ENCODE results near the gene PLCD4.
A peak's percentile ranks its signal among the peaks of the same experiment; 100 is the strongest.

Gene PLCD4

DNA sequence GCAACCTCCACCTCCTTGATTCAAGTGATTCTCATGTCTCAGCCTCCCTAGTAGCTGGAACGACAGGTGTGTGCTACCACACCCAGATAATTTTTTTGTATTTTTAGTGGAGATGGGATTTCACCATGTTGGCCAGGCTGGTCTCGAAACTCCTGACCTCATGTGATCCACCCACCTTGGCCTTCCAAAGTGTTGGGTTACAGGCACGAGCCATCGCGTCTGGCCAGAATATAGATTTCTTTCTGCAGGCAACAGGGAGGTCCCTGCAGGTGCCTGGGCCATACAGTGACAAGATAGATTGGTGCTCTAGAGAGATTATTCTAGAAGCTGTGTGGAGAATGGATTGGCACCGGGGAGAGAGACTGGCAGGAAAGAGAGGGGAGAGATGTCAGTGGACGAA lies 13.3 kb downstream of the PLCD4 start:
- no peak for DNase-seq (ENCODE audit: low spot score)

DNA sequence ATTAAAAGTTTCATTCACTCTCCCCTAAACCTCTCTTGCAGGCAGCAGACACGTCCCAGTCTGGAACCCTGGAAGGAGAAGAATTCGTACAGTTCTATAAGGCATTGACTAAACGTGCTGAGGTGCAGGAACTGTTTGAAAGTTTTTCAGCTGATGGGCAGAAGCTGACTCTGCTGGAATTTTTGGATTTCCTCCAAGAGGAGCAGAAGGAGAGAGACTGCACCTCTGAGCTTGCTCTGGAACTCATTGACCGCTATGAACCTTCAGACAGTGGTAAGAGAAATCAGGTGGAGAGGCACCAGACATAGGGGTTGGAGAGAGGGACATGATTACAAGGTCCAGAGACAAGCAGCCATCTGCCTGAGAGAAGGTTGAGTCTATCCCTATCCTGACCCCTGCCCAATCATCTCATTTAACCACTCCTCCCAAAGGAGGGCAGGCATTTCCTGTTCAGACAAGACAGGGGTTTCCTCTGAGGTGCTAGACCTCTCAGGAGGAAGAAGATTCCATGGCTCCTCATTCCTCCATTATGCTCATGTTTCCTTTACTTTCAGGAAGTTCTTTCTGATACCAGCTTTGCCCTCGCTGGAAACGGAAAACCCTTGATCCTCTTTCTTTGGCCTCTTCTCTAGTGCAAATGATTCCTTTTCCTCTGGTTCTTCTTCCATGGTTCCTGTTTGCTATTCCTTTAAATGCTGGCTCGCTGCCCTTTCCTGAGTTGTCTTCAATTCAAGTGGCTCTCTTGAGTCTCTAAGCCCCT lies 15.1 kb downstream of the PLCD4 start:
- DNase-seq (ENCODE audit: low spot score), result peak; percentile 29

DNA sequence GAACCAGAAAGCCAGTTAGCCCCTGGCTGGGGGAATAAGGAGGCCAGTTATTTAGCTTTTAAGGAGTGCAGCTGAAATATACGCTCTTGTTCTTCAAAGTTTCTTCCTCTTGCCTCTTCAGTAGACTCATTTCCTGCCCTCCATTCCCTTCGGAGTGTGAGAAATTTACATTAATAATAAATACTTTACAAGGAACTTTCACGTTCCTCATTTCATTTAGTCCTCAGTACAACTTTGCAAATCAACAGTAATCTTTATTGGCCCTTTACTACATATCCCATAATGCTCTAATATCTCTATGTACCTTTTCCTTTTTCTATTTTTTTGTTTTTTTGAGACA lies 15.6 kb downstream of the PLCD4 start:
- DNase-seq (ENCODE audit: low spot score), result no peak

DNA sequence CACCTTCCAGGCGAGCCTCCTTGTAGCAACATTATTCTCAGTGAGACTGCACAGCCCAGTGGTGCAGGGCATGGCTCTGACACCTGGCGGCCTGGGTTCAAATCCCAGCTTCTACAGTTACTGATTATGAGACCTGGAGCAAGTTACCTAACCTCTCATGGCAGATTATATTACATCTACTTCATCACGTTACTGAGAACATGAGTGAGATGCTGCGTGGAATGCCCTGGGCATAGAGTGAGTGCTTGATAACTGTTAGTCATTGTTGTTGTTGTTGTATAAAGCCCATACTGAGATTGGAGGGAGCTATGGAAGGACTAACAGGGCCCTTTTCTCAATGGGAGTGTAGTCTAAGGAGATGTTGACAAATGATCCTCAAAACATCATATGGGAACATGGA lies 18.7 kb downstream of the PLCD4 start:
- DNase-seq (ENCODE audit: low spot score), result no peak

DNA sequence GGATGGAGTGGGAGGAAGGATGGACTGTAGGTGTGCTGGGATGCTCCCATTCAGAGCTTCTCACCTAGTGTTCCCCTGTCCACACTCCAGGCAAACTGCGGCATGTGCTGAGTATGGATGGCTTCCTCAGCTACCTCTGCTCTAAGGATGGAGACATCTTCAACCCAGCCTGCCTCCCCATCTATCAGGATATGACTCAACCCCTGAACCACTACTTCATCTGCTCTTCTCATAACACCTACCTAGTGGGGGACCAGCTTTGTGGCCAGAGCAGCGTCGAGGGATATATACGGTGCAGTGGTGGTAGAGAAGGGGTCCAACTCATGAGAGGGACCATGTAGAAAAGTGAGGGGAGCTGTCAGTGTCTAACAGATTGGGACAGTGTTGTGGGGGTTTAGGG lies 20.2 kb downstream of the PLCD4 start:
- no peak for DNase-seq (ENCODE audit: low spot score)

DNA sequence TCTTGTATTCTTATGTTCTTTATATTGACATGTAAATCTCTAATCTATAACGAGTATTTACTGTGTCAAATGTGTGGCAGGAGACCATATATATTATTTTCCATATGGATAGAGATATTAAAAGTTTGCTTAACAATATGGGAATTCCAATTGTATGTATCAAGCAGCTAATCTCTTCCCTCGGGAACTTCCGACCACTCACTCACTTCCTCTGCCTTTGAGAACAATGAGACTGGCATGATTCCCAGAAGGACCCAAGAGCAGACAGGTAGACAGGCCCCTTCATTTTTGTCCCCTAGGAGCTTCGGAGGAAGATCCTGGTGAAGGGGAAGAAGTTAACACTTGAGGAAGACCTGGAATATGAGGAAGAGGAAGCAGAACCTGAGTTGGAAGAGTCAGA lies 24.1 kb downstream of the PLCD4 start:
- no peak for DNase-seq (ENCODE audit: low spot score)

DNA sequence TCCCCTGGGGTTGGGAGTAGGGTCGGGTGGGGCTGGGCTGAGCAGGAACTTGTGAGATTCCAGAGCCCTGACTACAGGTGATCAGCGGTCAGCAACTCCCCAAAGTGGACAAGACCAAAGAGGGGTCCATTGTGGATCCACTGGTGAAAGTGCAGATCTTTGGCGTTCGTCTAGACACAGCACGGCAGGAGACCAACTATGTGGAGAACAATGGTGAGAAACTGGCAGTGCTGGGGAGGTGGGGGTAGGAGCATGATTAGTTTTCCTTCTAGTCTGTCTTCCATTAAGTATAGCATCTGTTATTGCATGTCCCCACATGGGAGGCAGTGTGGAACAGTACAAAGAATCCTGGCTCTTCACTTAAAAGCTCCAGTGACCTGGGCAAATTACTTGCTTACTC lies 28.0 kb downstream of the PLCD4 start:
- no peak for DNase-seq (ENCODE audit: low spot score)

DNA sequence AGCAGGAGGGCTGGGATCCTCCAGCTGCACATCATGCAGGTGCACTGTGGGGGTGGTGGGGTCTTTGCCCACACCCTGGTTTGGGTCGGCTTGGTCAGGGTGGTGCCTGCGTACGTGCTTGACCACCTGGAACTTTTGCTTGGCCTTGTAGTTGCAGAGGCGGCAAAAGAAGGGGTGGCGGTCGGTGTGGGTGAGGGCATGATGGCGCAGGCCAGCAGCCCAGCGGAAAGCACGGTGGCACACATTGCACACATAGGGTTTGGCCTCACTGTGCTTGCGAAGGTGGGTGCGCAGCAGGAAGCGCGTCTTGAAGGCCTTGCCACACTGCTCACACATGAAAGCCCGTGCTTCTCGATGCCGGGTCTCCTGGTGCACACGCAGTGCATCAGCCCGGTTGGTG lies 30.7 kb downstream of the PLCD4 start:
- no peak for DNase-seq (ENCODE audit: low spot score)

DNA sequence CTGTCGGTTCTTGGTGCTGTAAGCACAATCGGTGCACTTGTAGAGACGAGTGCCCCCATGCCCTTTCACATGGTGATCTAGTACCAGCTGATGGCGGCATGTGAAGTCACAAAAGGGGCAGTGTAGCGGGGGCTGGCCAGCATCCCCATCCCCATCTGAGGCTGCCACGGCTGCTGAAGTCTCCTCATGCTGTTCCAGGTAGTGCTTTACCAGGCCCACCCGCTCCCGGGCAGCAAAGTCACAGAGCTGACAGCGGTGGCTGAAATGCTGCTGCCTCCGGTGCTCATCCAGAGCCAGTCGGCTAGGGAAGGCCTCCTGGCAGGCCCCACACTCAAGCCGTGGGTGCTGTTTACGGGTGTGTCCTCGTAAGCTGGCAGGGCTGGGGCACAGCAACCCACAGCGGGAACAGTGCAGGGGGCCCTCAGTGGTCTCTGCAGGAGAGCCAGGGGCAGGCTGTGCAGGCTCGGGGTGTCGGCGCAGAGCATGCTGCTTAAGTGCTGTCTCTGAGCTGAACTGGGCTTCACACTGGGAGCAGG lies 34.5 kb downstream of the PLCD4 start:
- no peak for DNase-seq (ENCODE audit: low spot score)

DNA sequence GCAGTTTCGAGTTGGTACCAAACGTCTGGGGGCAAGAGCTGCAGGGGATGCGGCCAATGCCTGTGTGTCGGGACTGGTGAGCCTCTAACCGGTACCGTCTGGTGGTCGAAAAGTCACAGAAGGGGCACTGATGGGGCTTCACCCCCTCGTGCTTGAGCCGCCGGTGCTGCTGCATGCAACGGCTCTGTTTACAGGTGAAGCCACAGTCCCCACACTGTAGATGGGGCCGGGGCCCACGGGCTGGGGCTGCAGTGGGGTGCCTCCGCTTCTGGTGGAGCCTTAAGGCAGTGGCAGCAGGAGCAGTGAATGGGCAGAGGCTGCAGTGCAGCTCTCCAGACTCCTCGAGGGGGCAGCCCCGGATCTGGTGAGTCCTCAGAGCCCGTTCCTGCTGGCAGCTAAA lies 35.1 kb downstream of the PLCD4 start:
- no peak for DNase-seq (ENCODE audit: low spot score)

DNA sequence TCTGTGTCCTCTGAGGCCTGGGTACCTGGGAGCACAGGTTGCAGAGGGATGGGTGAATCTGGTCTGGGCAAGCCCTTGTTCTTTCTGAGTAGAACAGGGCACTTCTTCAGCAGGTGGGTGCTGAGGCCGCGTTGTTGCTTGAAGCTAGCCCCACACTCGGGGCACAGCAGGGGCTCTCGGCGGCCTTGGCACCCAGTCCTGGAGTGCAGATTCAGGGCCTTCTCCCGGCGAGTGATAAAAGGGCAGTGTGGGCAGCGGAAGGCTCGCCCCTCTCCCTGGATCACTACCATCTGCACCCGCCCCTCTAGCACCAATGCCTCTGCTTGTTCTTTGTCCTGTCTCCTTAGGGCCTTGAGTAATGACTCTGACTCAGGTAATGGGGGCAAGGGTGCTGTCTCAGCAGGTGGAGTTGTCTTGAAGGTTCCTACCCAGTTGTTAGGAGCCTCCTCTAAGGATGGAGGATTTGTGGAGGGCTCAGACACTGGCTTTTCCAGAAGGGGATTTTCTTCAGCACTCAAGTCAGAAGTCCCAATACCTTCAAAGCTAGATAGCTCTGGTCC lies 36.1 kb downstream of the PLCD4 start:
- DNase-seq (ENCODE audit: low spot score), result no peak

DNA sequence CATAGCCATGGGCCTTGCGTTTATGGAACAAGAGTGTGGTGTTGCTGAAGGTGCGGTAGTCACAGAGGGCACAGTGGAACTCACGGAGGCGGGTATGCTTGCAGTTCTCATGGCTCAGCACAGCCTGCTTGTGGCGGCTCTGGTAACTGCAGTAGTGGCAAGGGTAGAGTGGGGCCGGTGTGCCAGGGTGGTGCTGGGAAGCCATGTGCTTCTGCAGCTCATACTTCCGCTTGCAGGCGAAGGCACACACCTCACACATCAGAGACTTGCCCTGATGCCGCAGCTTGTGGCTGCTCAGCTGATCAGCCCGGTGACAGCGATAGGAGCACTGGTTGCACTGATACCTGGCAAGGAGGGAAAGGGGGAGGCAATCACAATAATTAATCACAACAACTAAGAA lies 37.0 kb downstream of the PLCD4 start:
- no peak for DNase-seq (ENCODE audit: low spot score)

DNA sequence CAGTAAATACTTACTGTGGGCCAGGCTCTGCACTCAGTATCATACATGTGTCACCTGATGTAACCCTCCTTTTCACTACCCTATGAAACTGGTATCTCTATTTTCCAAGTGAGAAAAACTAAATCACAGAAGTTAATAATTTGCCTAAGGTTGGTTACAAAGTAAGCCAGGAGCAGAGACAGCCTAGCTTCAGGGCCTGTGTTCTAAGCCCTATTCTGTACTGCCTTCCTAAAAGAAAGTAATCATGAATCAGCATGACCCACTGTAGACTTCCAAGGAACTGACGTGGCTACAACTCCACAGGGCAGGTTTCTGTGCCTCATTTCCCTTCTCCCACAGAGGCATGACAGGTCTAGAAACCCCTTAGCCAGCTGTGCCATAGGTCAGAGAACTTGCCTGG lies 37.4 kb downstream of the PLCD4 start:
- DNase-seq (ENCODE audit: low spot score), result no peak

DNA sequence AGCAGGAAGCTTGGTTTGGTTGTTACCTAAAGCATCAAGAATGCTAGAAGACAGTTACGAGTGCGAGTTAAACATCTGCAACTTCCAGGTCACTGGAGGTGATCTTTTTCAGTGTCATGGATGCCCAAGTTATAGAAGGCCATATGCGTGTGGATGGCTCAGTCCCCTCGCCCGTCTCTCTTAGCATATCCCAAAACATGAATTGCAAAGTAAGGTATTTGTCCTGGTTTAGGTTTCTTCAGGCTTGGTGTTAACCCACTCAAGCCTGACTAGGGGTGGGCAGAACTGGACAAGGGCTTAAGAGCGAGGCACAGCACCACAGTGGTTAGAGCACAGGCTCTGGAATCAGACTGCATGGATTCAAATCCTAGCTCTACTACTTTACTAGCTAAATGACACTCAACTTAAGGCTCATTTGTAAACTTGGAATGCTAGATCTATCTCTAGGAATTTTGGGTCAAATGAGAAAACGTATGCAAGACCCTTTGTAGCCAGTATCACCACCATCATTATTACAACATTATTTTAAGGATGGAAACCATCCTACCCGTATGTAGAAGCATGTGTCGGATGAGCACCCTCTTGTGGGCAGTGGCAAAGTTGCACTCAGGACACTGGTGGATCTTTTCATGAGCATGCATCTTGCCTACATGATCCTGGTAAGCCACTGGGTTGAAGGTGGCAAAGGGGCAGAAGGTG lies 40.5 kb downstream of the PLCD4 start:
- peak; percentile 62 for DNase-seq (ENCODE audit: low spot score)

DNA sequence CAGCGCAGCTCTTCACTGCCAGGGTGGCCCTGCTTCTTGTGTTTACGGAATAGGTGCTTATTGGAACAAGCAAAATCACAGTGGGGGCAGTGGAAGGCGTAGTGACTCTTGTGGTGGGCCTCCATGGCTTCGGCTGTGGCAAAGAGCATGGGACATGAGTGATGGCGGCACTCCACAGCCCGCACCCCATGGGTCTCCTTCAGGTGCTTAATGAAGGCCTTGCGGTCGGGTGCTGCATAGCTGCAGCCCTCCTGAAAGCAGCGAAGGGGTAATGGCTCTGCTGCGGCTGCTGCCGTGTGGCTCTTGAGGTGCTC lies 41.0 kb downstream of the PLCD4 start:
- no peak for DNase-seq (ENCODE audit: low spot score)

DNA sequence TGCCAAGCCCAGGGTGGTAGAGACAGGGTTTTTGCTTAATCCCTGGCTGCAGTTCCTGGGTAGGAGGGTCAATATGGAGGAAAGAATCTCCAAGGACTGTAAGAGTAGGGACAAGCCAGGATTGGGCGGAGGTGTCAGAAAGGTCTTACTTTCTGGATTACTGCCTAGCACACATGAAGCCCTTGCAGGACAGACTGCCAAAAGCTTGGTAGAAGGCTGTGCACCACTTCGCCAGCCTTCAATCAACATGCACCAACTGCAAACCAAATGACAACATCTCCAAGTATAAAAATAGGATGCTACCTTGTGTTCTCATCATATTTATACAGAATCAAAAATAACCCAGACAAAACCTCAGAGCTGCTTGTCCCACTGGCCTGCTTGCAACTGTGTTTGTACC lies 48.1 kb downstream of the PLCD4 start:
- DNase-seq (ENCODE audit: low spot score), result no peak

DNA sequence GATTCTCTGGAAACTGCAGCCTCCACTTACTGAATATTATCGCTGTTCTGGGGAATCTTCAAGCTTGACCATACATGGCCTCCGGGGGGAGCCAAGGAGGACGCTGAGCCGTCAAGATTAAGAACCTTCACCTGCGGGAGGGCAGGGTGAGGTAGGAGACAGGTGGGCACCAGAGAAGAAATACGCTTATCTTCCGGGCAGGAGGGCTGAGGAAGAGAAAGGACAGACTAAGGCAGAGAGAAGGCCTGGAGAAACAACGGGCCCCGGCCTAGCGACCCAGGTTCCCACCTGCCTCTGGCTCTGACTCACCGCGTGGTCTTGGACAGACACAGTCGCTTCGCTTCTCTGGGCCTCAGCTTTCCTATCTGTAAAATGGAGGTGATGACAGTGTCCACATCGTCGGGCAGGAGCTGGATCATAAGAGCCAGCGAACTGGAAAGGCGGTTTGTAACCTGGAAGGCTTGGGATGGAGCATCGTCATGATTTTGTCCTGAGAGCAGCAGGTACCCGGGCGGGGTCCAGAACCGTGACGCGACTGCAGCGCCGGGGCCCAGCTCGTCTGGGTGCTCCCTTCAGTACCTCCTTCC lies 51.1 kb downstream of the PLCD4 start:
- peak; percentile 49 for DNase-seq (ENCODE audit: low spot score)

DNA sequence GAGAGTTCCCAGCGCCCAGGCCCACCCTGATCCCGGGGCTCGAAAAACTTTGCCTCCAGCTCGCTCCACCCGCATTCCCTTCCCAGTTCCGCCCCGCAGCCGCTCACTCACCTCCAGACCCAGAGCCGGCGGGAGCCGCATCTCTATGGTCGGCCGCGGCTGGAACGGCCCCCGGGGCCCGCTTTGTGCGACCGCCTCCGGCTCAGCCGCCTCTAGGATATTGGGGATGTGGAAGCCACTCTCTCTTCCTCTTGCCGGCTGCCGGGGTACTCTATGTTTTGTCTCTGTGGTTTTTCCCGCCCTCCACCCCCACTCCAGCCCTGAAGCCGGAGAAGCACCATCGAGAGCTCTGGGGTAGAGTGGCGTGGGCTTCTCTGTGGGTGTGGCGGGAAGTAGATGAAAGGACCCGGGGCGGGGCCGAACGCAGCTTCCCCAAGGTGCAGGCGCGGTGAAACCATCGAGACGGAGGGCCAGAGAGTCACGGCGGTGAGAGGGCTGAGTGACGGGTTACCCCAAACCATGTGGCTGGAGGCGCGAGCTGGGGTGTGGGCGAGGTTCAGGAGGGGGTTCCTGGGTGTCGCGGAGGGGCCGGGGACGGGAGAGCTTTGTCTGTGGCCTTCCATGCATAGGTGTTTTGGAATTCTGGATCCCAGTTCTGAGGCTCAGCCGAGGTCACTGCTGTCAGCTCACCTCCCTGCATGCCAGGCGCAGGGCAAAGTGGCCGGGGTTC lies 51.7 kb downstream of the PLCD4 start, which contains the start of the genes BCS1L and ZNF142:
TSS of gene BCS1L (plus strand) at position 426 of the 730 bp plus-strand sequence. CDS start 1,305 bp downstream, outside the sequence.
TSS of gene ZNF142 (minus strand) at position 366 of the 730 bp plus-strand sequence. CDS start 3,194 bp downstream, outside the sequence.
- DNase-seq (ENCODE audit: low spot score), result peak; percentile 96

DNA sequence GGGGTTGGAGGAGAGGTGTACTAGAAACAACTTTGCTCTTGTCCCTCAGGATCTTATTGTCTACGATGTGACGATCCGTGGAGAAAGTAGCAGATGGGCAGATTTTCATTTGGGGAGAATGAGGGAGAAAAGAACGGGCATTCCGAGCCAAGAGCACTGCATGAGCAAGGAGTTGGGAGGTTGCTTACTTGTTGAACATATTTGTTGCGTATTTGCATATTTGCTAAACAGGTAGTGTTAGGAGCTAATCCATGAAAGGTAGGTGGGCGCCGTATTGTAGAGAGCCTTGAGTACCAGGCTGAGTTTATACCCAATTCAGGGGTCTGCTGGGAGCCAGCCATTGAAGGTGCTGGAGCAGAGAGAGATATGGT lies 52.3 kb downstream of the PLCD4 start:
- DNase-seq (ENCODE audit: low spot score), result no peak

DNA sequence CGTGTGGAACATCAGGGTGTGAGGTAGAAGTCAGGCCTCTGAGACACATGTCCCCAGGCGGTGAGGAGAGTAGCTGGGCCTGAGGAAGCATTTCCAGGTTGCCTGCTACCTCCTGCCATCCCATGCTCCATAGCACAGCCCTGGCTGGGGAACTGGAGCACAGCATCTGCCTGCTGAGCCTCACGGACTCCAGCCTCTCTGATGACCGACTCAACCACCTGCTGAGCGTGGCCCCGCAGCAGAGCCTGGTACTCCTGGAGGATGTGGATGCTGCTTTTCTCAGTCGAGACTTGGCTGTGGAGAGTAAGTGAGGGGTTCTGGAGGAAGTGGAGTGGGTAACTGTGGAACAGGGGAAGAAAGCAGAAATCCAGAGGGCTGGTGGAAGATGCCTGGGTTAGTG lies 54.7 kb downstream of the PLCD4 start:
- DNase-seq (ENCODE audit: low spot score), result no peak

DNA sequence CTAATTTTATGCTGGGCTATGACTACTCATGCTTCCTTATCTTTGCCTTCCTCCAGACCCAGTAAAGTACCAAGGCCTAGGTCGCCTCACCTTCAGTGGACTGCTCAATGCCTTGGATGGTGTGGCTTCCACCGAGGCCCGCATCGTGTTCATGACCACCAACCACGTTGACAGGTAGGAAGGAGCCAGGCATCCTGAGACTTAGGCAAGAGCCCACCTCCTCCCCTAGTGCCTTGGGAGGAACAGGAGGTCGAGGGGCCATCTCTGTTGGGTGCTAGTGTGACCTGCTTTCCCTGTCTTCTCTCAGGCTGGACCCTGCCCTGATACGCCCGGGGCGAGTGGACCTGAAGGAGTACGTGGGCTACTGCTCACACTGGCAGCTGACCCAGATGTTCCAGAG lies 55.1 kb downstream of the PLCD4 start:
- DNase-seq (ENCODE audit: low spot score), result no peak

DNA sequence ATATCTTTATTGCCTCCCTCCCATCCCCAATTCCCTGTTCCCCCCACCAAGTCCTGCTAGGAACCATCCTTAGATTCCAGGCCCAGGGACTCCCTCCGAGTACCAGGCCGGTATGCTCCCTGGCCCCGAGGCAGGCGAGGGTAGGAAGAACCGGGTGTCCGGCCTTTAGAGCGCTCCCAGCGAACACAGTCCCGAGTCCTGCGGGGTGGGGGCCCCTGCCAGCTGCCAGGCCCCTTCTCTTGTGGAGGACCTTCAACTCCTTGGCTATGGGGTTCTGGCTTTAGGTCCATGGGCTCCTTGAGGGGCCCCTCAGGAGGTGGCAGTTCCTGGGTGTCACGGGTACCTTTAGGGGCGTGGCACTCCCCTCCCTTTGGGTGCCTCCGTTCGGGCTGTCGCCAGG lies 56.2 kb downstream of the PLCD4 start:
- no peak for DNase-seq (ENCODE audit: low spot score)

All from cerebellar cortex (tissue), 1 donor.